ENCODE data around the gene RPS25.
"Not testable (repeated sequence)": the region's sequence is repeated elsewhere in the genome, so short reads cannot be mapped to it uniquely, and the experiment has no call there.

Gene RPS25

GRCh38 chr11:119018074-119018938, at the start of gene RPS25, which contains the start of gene TRAPPC4:
RPS25 (minus strand) TSS chr11:119018343; CDS start chr11:119018284, 59 bp downstream.
TRAPPC4 (plus strand) TSS chr11:119018766; CDS start chr11:119018796, 30 bp downstream.
- peak; percentile 92 for DNase-seq (ENCODE audit: low read depth)

- peak; percentile 96 for DNase-seq (ENCODE audit: low read depth)
These were observed 49.5 kb upstream of the RPS25 start, which contains the start of gene VPS11 for GRCh38 chr11:119067371-119068222. VPS11 (plus strand) TSS chr11:119067818; CDS start chr11:119067824, 6 bp downstream.

GRCh38 chr11:119065369-119065768, 47.2 kb upstream of the RPS25 start:
- peak; percentile 16 for DNase-seq (ENCODE audit: low read depth)

- no peak for DNase-seq (ENCODE audit: low read depth)
These were observed 44.6 kb upstream of the RPS25 start for GRCh38 chr11:119062779-119063178.

- no peak for DNase-seq (ENCODE audit: low read depth)
These were observed 43.1 kb upstream of the RPS25 start for GRCh38 chr11:119061256-119061655.

- not testable (repeated sequence) for DNase-seq (ENCODE audit: low read depth)
These were observed 41.0 kb upstream of the RPS25 start for GRCh38 chr11:119059128-119059527.

- DNase-seq (ENCODE audit: low read depth), result peak; percentile 98
These were observed 39.0 kb upstream of the RPS25 start, which contains the start of gene HYOU1 for GRCh38 chr11:119057000-119057769. HYOU1 (minus strand) TSS chr11:119057205; CDS start chr11:119056160, 1,045 bp downstream.

- DNase-seq (ENCODE audit: low read depth), result peak; percentile 35
These were observed 38.4 kb upstream of the RPS25 start for GRCh38 chr11:119056421-119056999.

- DNase-seq (ENCODE audit: low read depth), result no peak
These were observed 37.8 kb upstream of the RPS25 start for GRCh38 chr11:119055901-119056300.

GRCh38 chr11:119054418-119054817, 36.3 kb upstream of the RPS25 start:
- DNase-seq (ENCODE audit: low read depth), result no peak

- DNase-seq (ENCODE audit: low read depth), result no peak
These were observed 34.1 kb upstream of the RPS25 start for GRCh38 chr11:119052163-119052814.

- no peak for DNase-seq (ENCODE audit: low read depth)
These were observed 33.5 kb upstream of the RPS25 start for GRCh38 chr11:119051440-119052162.

GRCh38 chr11:119049081-119049480, 30.9 kb upstream of the RPS25 start:
- DNase-seq (ENCODE audit: low read depth), result no peak

- DNase-seq (ENCODE audit: low read depth), result no peak
These were observed 30.5 kb upstream of the RPS25 start for GRCh38 chr11:119048644-119049043.

GRCh38 chr11:119047205-119047604, 29.1 kb upstream of the RPS25 start:
- DNase-seq (ENCODE audit: low read depth), result no peak

GRCh38 chr11:119046489-119046888, 28.3 kb upstream of the RPS25 start:
- no peak for DNase-seq (ENCODE audit: low read depth)

- no peak for DNase-seq (ENCODE audit: low read depth)
These were observed 26.6 kb upstream of the RPS25 start for GRCh38 chr11:119044708-119045107.

- DNase-seq (ENCODE audit: low read depth), result no peak
These were observed 24.8 kb upstream of the RPS25 start for GRCh38 chr11:119042927-119043326.

- no peak for DNase-seq (ENCODE audit: low read depth)
These were observed 23.8 kb upstream of the RPS25 start for GRCh38 chr11:119041821-119042514.

All from activated T-helper 1 cell treated with Interleukin-2 at 50 U/mL for 16 hours (primary cell).